OCI-M1 (cell line): ENCODE results near the gene CUEDC1.
A peak's percentile ranks its signal among the peaks of the same experiment; 100 is the strongest.
"Not testable (repeated sequence)": the region's sequence is repeated elsewhere in the genome, so short reads cannot be mapped to it uniquely, and the experiment has no call there.

Source experiments
- DNase-seq: peaks from one replicate; lab custom pipeline; 2025; lab: John Stamatoyannopoulos, UW

CUEDC1 gene

DNA sequence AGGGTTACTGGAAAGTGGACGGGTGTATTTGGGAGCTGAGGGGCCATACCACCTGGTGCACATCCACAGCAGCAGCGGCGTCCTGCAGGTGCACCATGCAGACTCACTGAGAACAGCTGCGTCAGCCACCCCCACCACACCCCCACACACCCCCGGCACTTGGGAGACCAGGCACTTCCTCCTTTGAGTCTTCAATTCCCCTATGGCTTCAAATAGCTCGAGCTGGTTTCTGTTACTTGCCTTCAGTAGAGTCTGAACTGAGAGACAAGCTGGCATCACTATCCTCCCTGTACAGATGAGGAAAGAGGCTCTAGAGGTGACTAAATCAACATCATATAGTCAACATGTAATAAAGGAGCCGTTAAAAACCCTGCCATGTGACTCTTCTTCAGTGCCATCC, 15.4 kb downstream of the CUEDC1 start:
- peak; percentile 76 for DNase-seq

DNA sequence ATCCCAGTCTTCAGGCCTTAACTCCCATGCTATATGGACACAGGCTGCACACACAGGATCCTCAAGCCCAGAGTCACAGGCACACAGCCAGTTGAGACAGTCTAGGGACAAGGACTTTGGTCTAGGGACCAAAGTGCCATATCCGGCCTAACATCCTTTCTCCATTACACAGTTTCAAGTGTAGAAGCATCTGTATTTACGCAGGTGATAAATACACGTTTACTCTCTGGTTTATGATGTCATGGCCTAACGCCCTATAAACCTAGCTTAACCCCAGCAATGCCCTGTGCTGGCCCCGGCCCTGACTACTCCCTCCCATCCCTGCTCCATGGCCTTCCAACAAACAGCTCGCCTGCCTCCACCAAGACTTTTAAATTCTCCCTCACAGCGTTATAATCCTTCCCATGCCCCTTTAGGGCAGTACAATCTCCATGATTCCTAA, 17.1 kb downstream of the CUEDC1 start:
- DNase-seq: no peak

DNA sequence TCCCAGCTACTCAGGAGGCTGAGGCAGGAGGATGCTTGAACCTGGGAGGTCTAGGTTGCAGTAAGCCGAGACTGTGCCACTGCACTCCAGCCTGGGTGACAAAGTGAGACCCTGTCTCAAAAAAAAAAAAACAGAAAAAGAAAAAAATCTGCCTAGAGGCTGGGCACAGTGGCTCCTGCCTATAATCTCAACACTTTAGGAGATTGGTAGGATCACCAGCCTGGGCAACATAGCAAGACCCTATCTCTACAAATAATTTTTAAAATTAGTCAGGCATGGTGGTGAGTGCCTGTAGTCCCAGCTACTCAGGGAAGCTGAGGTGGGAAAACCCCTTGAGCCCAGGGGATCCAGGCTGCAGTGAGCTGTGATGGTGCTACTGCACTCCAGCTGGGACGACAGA, 17.7 kb downstream of the CUEDC1 start:
- DNase-seq: no peak

DNA sequence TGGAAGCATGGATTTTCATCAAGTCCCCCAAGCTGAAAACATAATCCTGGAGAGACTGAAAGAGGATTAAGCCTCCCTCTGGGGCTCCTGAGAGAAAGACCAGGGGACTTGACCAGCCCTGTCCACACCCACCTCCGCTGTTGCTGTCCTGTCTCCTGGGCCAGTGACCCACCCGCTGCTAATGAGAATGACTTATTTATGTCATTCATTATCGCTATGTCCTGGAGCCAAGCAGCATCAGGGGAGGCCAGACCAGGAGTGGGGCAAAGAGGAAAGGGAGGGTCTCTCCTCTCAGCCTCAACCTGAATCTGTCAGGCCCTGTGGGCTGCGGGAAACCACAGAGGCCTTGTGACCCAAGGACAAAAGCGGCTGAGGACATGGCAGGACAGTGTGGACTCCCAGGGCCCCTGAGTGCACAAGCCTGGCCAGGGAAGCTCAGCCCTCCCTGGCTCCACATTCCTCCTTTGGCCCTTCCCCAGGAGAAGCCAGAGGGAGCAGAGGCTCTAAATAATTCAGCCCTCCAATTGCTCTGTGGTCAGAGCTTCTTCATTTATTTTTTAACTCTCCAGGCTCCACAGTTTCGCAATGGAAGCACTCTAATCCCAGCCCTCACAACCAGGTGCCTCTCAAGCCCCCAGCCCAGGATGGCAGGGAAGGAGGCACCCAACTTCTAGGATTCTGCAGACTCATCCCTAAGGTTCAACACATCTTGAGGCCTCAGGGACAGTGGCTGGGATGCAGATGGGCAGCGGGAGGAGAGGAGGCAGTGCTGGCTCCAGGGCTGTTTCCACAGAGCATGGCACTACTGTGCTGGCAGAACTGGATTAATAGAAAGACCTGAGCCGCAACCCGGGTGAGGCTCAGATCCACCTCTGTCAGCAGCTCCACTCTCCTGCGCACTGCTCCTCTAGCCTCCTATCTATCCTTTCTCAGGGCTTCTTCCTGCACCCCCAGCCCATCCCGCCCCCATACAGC, 19.1 kb downstream of the CUEDC1 start:
- peak; percentile 66 for DNase-seq

DNA sequence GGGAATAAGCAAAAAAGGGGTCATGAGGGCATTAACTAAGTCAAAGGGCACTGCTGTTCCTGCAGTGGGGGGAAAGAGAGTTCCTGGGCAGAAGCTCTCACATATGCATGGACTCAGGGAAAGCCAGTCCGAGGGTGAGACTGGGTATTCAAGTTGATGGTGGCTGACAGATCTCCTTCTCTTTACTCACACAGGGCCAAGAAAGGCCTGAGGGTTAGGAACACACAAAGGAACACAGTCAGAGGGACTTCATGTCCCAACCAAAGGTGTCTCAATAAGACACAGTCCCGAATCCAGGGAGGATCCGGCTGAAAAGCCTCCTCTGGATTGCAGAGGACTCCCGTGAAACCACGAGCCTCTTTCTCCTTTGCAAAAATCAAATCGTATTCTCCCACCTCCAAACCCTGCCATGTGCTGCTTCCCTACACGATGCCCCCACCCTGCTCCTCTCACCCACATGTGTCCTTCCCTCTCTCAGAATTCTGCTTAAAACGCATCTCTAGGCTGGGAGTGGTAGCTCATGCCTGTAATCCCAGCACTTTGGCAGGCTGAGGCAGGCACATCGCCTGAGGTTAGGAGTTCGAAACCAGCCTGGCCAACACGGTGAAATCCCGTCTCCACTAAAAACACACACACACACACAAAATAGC, 23.6 kb downstream of the CUEDC1 start:
- DNase-seq: no peak

DNA sequence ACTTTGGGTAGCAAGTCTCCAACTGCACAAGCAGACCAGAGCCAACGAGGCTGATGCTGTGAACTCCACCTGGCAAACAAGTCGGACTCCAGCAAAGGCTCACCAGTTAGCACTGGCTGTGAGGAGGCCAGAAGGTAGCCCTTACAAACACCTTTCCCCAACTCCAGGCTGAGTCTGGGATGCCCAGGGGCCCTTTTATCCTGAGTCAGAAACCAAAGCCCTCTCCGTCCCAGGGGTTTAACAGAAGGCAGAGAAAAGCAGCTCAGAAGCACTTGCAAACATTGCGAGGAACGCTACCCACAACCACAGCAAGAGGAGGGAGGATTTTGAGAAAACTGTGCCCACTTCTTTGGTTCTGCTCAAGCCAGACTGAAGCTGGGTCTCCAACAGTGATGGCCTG, 25.0 kb downstream of the CUEDC1 start:
- DNase-seq: no peak

DNA sequence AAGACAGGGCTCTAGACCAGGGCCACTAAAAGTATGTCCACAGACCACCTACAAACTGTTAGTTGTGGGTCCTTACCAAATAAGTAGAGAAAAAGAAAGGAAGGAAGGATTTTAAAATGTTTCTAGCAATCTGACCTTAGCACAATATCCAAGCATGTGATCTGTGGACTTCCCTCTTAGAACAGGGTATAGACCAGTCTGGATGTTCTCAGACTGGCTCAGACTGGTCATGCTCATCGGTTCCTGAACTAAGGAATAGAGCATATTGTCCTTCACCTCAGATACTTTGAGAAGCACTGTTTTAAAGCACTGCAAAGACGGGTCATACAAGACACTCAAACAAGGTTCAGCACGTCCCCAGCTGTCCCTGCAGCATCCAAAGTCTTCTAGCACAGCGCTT, 25.8 kb downstream of the CUEDC1 start:
- DNase-seq: no peak

DNA sequence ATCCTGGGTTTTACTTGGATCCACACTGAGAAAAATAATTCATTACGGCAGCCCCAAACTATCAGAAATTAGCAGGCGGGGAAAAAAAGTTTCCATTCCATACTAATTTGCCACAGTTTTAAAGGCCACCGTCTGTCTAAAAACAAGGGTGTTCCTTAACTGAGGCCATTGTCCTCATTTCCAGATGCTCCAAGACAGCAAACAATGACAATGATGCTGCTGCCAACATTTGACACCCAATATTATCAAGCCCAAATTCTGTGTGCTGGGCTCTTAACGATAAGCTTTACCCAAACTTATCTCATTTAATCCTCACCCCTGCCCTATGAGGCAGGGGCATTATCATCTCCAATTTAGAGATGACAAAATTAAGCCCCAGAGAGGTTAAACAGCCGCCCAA, 26.3 kb downstream of the CUEDC1 start:
- DNase-seq: no peak

DNA sequence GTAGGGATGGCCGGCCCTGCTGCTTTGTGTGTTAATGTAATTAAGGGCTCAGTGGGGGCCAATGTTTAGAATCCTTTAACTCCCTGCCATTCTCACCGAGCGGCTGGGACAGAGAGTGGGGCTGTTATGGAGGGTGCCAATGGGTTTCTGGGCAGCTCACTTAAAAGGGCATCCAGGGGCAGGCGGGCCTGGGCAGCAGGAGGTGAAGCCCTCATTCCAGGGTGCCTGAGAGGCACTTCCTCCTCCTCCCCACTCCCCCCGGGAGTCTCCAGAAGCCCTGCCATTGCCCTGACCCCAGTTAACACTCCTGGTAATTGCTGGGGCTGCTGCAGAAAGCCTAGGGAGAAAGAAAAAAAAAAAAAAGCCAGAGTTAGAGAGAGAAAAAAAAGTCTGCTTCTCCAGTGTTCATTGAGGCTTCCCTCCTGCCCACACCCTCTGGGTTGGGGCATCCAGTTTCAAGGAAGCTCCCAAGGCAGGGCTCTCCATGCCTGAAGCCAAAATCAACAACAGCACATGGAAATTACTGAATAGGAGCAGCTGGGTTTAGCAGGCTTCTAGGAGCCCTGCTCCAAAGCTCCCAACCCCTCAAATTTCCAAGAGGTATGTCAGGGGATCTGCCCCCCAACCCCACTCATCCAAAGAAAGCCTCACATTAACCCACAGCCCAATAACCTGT, 28.0 kb downstream of the CUEDC1 start:
- no peak for DNase-seq

DNA sequence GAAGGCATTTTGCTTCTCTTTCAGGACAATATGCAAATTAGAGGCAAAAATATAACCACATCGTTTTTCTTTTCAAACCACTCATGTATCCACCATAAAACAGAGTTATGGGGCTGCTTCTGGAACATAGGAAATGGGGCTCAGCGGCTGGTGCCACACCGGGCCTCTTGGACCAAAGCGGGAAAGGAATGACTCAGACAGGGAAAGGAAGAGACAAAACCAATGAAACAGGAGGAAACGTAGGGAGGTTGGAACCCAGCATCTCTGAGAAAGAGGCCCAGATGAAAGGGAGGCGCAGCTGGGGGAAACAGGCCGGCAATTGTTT, 28.5 kb downstream of the CUEDC1 start:
- no peak for DNase-seq

DNA sequence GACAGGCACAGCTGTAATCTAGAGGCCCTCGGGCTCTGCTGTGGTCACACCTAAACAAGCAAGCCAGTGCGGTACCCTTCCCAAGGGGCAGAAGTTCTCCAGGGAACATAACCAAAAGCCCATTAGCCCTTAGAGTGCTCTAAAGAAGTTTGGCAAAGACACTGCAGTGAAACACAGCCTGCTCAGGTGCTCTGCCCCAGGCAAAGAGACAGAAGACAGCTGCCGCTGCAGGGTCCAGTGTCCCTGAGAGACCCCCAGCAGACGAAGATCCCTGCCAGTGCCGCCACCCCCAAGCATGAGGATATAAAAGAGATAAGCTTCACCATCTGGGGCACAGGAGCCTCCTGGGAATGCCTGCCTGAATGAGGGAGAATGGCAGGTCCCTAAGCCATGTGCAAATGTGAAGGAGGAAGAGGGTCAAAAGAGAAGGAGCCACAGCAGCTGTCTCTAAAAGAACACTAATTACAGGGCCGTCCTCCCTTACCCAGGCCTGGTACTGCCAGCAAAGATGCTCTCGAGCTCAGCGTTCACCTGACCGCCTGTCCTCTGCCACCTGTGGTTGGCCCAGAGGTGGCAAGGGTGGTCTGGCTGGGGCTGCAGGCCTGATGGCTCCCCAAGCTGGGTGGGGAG, 29.7 kb downstream of the CUEDC1 start:
- no peak for DNase-seq

DNA sequence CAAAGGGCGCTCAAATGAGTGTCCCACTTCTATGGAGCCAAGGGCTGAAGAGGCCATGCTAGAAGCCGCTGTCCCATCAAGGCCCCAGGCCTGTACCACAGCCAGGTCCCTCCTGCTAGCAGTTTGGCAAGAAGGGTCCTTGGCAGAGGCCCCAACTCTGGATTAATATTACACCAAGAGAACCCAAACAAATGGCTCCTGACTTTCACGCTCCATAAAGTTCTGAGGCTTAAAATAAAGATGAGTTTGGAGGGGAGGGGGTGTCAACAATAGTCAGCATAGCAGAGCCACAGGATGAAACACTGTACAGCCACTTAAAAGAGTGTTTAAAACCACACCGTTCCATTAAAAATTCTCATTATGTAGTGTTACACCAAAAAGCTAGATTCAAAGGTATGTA, 30.5 kb downstream of the CUEDC1 start:
- no peak for DNase-seq

DNA sequence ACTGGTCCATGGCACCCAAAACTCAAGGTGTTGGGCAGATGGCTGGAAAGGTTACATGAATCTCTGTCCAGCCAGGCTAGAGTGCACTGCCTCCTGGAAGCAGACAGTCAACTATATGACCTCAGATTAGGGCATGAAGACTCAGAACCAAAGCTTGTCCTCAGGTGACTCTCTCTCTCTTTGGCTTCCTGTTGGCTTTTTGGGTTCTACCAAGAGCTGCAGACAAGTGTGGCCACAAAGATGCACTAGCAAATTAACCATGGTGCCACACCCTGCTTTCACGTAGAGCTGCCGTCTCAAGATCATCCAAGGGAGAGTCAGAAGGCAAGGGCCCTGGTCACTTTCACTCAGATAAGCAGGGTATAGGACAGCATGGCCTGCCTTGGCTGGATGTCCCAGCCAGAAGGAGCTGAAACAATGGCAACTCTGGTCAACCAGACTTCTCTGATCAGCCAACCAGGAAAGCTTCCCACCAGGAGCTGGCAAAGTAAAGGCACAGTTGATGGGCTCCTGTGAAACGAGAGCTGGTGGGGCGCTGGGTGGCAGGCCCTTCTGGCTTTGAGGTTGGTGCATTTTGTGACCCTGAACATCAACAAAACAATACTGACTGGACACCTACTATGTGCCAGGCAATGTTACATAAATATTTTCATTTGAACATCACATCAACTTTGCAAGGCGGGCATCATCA, 31.9 kb downstream of the CUEDC1 start:
- no peak for DNase-seq

DNA sequence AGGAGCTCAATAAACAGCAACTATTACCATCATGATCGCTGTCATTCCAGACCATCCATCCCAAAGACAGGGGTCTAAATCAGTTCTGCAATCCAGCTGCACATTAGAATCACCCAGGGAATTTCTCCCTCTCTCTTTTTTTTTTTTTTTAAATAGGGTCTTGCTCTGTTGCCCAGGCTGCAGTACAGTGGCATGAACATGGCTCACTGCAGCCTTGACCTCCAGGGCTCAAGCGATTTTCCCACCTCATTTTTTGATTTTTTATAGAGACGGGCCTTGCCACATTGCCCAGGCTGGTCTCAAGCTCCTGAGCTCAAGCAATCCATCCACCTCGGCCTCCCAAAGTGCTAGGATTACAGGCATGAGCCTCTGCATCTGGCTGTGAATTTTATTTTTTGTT, 32.5 kb downstream of the CUEDC1 start:
- DNase-seq: not testable (repeated sequence)

DNA sequence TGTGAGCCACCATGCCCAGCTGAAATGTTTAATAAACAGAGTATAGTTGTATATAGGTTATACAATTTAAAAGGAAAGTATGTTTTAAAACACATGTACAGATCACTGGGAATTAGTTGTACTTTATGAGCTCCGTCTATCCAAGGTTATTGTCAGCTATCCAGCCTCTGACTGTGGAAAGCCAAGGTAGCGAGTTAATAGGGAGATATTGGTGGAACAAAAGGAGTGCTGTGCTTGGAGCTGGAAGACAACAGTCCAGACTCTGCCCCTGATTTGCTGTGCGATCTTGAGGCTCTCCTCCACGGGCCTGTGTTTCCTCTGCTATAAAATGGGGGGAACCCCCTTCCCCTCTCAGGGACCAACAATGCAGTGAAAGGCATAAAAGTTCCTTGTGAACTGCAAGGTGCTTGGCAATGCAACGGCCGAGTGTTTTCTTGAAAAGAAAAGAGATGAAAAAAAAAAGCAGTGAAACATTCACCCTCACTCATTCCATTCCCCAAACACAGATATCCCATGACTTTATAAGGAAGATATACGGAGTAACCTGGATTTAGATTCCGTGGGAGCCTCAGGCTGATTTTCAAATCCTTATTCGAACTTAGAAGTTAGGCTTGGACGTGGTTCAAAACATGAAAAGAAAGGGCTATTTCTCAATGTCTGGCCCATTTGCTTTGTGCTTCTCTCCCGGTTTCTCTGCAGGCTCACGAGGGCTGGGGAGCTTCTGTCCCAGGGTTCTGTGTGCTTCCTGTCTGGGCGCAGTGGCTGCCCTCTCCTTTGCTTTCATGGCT, 34.1 kb downstream of the CUEDC1 start:
- DNase-seq: no peak

DNA sequence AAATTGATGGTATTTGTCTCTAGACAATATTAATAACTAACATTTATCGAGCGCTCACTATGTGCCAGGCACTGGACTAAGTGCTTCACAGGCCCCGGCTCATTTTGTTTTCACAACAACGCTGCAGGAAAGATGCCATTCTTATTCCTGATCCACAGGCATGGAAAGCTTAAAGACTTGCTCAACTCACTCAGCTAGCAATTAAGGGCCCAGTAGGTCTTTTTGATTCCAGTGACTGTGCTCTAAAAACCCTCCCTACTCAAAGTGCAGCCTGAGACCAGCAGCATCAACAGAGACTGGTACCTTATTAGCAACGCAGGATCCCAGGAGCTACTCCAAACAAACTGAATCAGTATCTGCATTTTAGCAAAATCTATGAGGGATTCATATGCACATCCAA, 35.3 kb downstream of the CUEDC1 start:
- no peak for DNase-seq

DNA sequence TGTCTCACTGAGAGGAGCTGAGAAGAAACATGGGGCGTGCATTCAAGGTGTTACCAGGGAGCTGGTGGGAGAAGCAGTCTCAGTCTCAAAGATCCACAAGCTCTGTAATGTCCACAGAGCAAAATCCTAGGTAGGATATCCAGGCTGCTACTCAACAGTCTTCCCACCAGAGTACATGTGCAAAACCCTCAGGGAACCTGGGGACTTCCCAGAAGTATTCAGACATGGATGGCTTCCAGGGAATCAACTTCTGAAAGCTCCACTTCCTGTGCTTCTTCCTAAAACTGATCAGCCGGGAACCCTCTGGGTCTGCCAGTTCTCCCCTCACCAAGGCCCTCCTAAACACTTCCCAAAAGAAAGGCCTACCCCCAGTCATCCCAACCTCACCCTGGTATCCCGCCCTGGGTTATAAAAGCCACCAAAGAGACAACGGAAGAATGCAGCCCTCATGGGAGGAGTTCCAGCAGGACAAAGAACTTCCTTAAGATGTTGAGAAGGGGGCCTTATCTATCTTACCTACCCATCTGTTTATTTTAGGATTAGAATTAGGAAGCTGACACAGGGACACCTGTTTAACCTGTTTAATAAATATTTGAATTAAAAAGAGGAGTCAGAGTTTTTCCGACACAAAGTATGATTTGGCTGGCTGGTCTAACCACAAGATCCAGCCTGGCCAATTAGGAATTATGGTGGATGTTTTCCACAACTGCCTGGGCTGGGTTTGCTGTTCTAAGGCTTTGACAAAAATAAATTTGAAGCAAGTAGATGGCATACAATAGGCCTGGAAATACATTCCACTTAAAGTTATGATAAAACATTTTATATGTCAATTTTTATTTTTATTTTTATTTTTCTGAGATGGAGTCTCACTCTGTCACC, 37.0 kb downstream of the CUEDC1 start:
- no peak for DNase-seq

DNA sequence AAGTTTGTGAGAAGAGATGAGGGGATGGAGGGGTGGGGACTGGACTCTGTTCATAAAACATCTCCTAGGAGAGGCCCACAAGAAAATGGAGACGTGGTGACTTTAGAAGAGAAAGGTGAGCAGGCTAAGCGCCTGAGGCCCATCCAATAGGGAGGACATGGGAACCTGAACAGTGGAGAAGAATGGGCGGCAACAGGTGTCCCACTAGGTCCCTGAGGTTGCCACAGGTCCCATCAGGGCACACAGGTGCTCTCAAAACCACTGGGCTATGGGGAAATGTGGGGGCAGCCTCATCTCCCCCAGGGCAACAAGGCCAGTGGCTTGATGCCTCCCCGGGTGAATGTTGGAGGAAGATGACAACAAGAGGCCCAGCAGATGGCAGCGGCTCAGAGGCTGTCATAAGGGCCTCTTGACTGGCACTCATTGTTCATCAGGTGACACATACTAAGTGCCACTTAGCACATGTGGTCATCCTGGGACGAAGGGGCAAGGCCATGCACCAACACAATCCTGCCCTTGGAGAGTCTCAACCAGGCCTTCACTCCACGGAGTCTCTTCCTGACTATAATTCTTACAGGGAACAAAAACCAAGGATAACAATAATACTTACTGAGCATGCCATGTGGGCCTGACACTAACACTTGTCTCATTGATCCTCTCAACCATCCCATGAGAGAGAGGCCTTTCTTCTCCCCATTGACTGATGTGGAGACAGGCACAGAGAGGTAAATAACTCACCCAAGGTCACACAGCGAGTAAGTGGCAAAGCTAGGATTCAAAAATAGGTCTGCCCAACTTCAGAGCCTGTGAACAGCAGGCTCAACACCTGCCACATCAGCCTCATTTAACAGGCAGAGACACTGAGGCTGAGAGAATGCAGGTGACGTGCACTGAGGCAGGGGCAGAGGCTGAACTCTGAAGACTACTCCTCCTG, 38.0 kb downstream of the CUEDC1 start:
- peak; percentile 31 for DNase-seq
